ENCODE data around the gene NEK6.

GRCh38 chr9:124221676-124222075, 36.1 kb upstream of the NEK6 start:
- no peak for TF ChIP-seq GABPA (IDR thresholded peaks at IDR 0.05; ENCODE audit: low read depth)
- TF ChIP-seq, protein P1, sequence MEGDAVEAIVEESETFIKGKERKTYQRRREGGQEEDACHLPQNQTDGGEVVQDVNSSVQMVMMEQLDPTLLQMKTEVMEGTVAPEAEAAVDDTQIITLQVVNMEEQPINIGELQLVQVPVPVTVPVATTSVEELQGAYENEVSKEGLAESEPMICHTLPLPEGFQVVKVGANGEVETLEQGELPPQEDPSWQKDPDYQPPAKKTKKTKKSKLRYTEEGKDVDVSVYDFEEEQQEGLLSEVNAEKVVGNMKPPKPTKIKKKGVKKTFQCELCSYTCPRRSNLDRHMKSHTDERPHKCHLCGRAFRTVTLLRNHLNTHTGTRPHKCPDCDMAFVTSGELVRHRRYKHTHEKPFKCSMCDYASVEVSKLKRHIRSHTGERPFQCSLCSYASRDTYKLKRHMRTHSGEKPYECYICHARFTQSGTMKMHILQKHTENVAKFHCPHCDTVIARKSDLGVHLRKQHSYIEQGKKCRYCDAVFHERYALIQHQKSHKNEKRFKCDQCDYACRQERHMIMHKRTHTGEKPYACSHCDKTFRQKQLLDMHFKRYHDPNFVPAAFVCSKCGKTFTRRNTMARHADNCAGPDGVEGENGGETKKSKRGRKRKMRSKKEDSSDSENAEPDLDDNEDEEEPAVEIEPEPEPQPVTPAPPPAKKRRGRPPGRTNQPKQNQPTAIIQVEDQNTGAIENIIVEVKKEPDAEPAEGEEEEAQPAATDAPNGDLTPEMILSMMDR (IDR thresholded peaks at IDR 0.05; ENCODE audit: insufficient read depth, low read length) = no peak
